Vagina (tissue), 2 donors: Measurements from ENCODE around the gene NGEF.

Source experiments
- CTCF ChIP-seq, 3 experiments: fragments of 450-650 bp in 2 of 3; fragments of 200-600 bp in 1 of 3; sonication (generic) in 1 of 3; IDR thresholded peaks; one replicate each; pipeline ENCODE4 v1.5.1; 2017 to 2019; ENCODE audit warnings: antibody characterized with exemption in 3 of 3, mild to moderate bottlenecking in 2 of 3, moderate library complexity in 2 of 3
- POLR2AphosphoS5 ChIP-seq, 2 donors: sonication (generic); formaldehyde crosslinking; IDR thresholded peaks; one replicate each; pipeline ENCODE4 v1.9.0; 2017; ENCODE audit warnings: antibody characterized with exemption in 2 of 2, mild to moderate bottlenecking in 2 of 2, low read depth in 1 of 2; ENCODE audit not compliant: insufficient read depth in 1 of 2

GRCh38 chr2:232998666-232998985 is 14.4 kb downstream of the NGEF start:
- TF ChIP-seq CTCF (IDR thresholded peaks at IDR 0.05) (no peak), POLR2AphosphoS5 (IDR thresholded peaks at IDR 0.05; ENCODE audit: insufficient read depth in 1 of 2, low read depth in 1 of 2) (no peak)
